HL-60 (cell line): Measurements from ENCODE around the gene PTGER4.

Experiments
- DNase-seq, 2 experiments: peaks; one replicate each; pipeline ENCODE4 v3.0.0-alpha.2; 2010 to 2020; ENCODE audit warnings: low read depth in 1 of 2, low spot score in 1 of 2
- H3K27ac ChIP-seq: fragments of 250-450 bp; sonication (Bioruptor Pico); replicated peaks from 2 replicates; pipeline ENCODE4 v1.5.1; 2020; ENCODE audit warnings: mild to moderate bottlenecking, moderate library complexity
- H3K27me3 ChIP-seq: fragments of 250-450 bp; sonication (Bioruptor Pico); 2 replicates; pipeline ENCODE4 v1.5.1; 2021; ENCODE audit warnings: mild to moderate bottlenecking, moderate library complexity; ENCODE audit not compliant: insufficient read depth, poor library complexity, severe bottlenecking
- H3K4me3 ChIP-seq: replicated peaks from 2 replicates; pipeline ENCODE4 v1.5.1; 2011; ENCODE audit warnings: mild to moderate bottlenecking, control low read depth, low read length; ENCODE audit not compliant: insufficient read depth
- CTCF ChIP-seq: IDR thresholded peaks from one replicate; pipeline ENCODE4 v1.5.1; 2011; ENCODE audit warnings: low read length, control low read depth, inconsistent platforms; ENCODE audit not compliant: insufficient read depth
- GABPA ChIP-seq: IDR thresholded peaks from 2 replicates; pipeline ENCODE4 v1.6.1; 2012; ENCODE audit warnings: low read depth
- POLR2AphosphoS5 ChIP-seq: IDR thresholded peaks from 2 replicates; pipeline ENCODE4 v1.6.1; 2012; ENCODE audit warnings: low read depth
- REST ChIP-seq: IDR thresholded peaks from 2 replicates; pipeline ENCODE4 v1.6.1; 2012; ENCODE audit warnings: low read depth; ENCODE audit not compliant: insufficient replicate concordance
- SPI1 ChIP-seq: IDR thresholded peaks from 2 replicates; pipeline ENCODE4 v1.6.1; 2012; ENCODE audit warnings: low read depth, mild to moderate bottlenecking, borderline replicate concordance

Gene PTGER4

GRCh38 chr5:40685193-40685592 lies 5.5 kb downstream of the PTGER4 start:
- H3K4me3 ChIP-seq: no peak overlapping the region
- no peak for DNase-seq
- no peak overlapping the region for H3K27ac ChIP-seq
- TF ChIP-seq GABPA (no peak), SPI1 (no peak), POLR2AphosphoS5 (no peak), CTCF (no peak), REST (no peak)
- no peaks in the 10 kb centered on the region for H3K27me3 ChIP-seq

GRCh38 chr5:40685976-40686486 lies 6.3 kb downstream of the PTGER4 start:
- Histone ChIP-seq H3K4me3 (no peak overlapping the region), H3K27ac (no peak overlapping the region; the same call in 1 of the 2 replicates), H3K27me3 (no peaks in the 10 kb centered on the region)
- TF ChIP-seq POLR2AphosphoS5 (no peak), REST (no peak), GABPA (no peak), CTCF (no peak), SPI1 (no peak)
- DNase-seq: no peak

GRCh38 chr5:40687321-40687720 lies 7.6 kb downstream of the PTGER4 start:
- H3K4me3 ChIP-seq: no peak overlapping the region
- TF ChIP-seq POLR2AphosphoS5 (no peak), CTCF (no peak), REST (no peak), SPI1 (no peak), GABPA (no peak)
- H3K27ac ChIP-seq: no peak overlapping the region
- DNase-seq: no peak
- no peaks in the 10 kb centered on the region for H3K27me3 ChIP-seq
